GM12801 (cell line): Measurements from ENCODE around the gene CFAP53.

Source experiments
- CTCF ChIP-seq: IDR thresholded peaks from one replicate; pipeline ENCODE4 v1.5.1; 2011; ENCODE audit warnings: control low read depth; ENCODE audit not compliant: insufficient read length; ENCODE audit errors: extremely low read depth

Gene CFAP53

GRCh38 chr18:50274044-50274442, 7.7 kb upstream of the CFAP53 start:
- TF ChIP-seq CTCF = no peak

GRCh38 chr18:50273203-50274043, 7.1 kb upstream of the CFAP53 start:
- no peak for TF ChIP-seq CTCF

GRCh38 chr18:50272568-50272967, 6.3 kb upstream of the CFAP53 start:
- no peak for TF ChIP-seq CTCF

- TF ChIP-seq CTCF = no peak
These were observed 1.9 kb upstream of the CFAP53 start for GRCh38 chr18:50268022-50268747.

- TF ChIP-seq CTCF = no peak
These were observed 3.3 kb downstream of the CFAP53 start for GRCh38 chr18:50262977-50263376.

GRCh38 chr18:50250935-50251334, 15.4 kb downstream of the CFAP53 start:
- no peak for TF ChIP-seq CTCF

GRCh38 chr18:50249576-50249975, 16.7 kb downstream of the CFAP53 start:
- no peak for TF ChIP-seq CTCF
